ENCODE measurements around the gene ATXN7L3B. TPM values are rescaled to one million over a fixed set of nuclear protein-coding genes. Genes with fewer than 3 reads are reported as not detected.

Gene ATXN7L3B
- total and polyA plus RNA-seq, 7 donors = 9.0 to 40.9 (median 21.2) TPM

DNA sequence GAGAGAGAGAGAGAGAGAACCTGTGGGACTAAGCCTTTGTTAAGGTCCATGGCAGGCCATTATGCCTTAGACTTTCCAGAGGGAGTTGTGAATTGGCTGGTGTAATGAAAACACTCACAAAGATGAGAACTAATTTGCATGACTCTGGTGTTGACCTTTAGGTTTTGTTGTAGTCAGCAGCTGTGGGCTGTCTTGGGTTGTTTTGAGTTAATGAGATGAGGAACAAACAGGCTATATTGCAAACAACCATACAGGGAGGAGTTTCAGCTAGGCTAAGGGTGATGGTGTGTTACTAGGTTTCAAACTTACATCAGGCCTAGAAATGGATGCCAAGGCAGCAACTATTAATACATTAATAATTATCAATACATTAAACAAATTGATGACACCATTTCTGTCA, 26.3 kb downstream of the ATXN7L3B start:
- Histone ChIP-seq H3K9me3 (no peaks in the 10 kb centered on the region), H3K4me3 (no peak overlapping the region), H3K27ac (no peak overlapping the region), H3K4me1 (no peaks in the 10 kb centered on the region), H3K27me3 (ENCODE audit: insufficient read depth in 3 of 3, low read length in 2 of 3) (no peaks in the 10 kb centered on the region), H3K36me3 (ENCODE audit: insufficient read depth in 1 of 2, low read depth in 1 of 2) (no peaks in the 10 kb centered on the region)
- no peak for DNase-seq
- no peak for ATAC-seq
- TF ChIP-seq CTCF (IDR thresholded peaks at IDR 0.05) = no peak
- intact Hi-C loops (cut with DNase I) = no loop called here

DNA sequence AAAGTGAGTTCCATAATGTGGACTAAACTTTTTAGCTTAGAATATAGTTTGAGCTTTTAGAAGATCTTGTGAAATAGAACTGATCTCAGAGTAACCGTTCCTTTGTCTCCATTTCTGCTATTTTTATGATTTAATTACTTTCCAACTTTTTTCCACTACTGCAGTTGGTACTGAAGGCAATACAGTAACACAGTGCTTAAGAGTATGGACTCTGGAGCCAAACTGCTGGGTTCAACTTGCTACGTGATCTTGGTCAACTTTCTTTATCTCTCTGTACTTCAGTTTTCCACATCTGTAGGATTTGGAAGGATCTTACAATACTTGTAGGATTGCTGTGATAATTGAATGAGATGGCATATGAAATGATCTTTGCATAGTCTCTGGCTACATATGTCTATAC, 40.9 kb downstream of the ATXN7L3B start:
- 77 to 80% (median 79%) methylated on average over 2 of the region's 2 CpGs for WGBS, 3 donors
- H3K27ac ChIP-seq = no peak overlapping the region
- intact Hi-C loops (cut with DNase I) = no loop called here
- ATAC-seq (no peak), DNase-seq (no peak)
- H3K36me3 ChIP-seq (ENCODE audit: insufficient read depth in 1 of 2, low read depth in 1 of 2) = no peaks in the 10 kb centered on the region
- no peak for TF ChIP-seq CTCF (IDR thresholded peaks at IDR 0.05)
- no peaks in the 10 kb centered on the region for H3K9me3 ChIP-seq
- no peaks in the 10 kb centered on the region for H3K27me3 ChIP-seq (ENCODE audit: insufficient read depth in 3 of 3, low read length in 2 of 3)
- H3K4me1 ChIP-seq = no peaks in the 10 kb centered on the region
- no peak overlapping the region for H3K4me3 ChIP-seq

GRCh38 chr12:74579446-74579845, 41.8 kb downstream of the ATXN7L3B start:
- 73 to 75% (median 74%) methylated on average over 1 of the region's 1 CpG for WGBS, 3 donors
- Histone ChIP-seq H3K4me1 (no peaks in the 10 kb centered on the region), H3K27ac (no peak overlapping the region), H3K27me3 (ENCODE audit: insufficient read depth in 3 of 3, low read length in 2 of 3) (no peaks in the 10 kb centered on the region), H3K4me3 (no peak overlapping the region), H3K36me3 (ENCODE audit: insufficient read depth in 1 of 2, low read depth in 1 of 2) (no peaks in the 10 kb centered on the region), H3K9me3 (no peaks in the 10 kb centered on the region)
- DNase-seq (no peak), ATAC-seq (no peak)
- intact Hi-C loops (cut with DNase I) = no loop called here
- no peak for TF ChIP-seq CTCF (IDR thresholded peaks at IDR 0.05)

- ATAC-seq = no peak
- Histone ChIP-seq H3K27ac (no peak overlapping the region), H3K36me3 (ENCODE audit: insufficient read depth in 1 of 2, low read depth in 1 of 2) (no peaks in the 10 kb centered on the region), H3K4me1 (no peaks in the 10 kb centered on the region), H3K4me3 (no peak overlapping the region), H3K9me3 (no peaks in the 10 kb centered on the region), H3K27me3 (ENCODE audit: insufficient read depth in 3 of 3, low read length in 2 of 3) (no peaks in the 10 kb centered on the region)
- TF ChIP-seq CTCF (IDR thresholded peaks at IDR 0.05) = no peak
- intact Hi-C loops (cut with DNase I) = no loop called here
- DNase-seq = no peak
- WGBS, 3 donors = 37 to 53% (median 41%) methylated on average over 1 of the region's 1 CpG
Observed at GRCh38 chr12:74579981-74580380, 42.3 kb downstream of the ATXN7L3B start.

DNA sequence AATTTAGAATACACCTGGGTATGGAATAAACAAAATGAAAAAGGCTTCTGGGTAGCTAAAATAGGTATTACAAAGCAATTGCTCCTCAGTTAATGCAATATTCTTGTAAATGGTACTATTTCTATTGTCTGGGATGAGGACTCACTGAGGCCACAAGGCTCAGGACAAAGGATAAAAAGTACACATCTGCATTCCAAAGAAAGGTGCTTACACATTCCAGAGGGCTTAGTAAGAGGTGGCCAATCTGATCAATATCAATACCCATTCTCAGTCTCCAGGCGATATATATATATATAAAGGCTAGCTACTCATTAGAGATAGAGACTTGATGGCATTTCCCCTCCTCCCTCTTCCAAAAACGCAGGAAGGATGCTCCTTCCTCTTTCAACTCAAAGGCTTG, 43.8 kb downstream of the ATXN7L3B start:
- no peak overlapping the region for H3K27ac ChIP-seq
- H3K4me3 ChIP-seq = no peak overlapping the region
- no peak for TF ChIP-seq CTCF (IDR thresholded peaks at IDR 0.05)
- no peak for ATAC-seq
- H3K36me3 ChIP-seq (ENCODE audit: insufficient read depth in 1 of 2, low read depth in 1 of 2) = no peaks in the 10 kb centered on the region
- DNase-seq = no peak
- 51 to 54% (median 52%) methylated on average over 2 of the region's 2 CpGs for WGBS, 3 donors
- no peaks in the 10 kb centered on the region for H3K9me3 ChIP-seq
- intact Hi-C loops (cut with DNase I) = no loop called here
- H3K27me3 ChIP-seq (ENCODE audit: insufficient read depth in 3 of 3, low read length in 2 of 3) = no peaks in the 10 kb centered on the region
- no peaks in the 10 kb centered on the region for H3K4me1 ChIP-seq
